DND-41 (cell line): ENCODE measurements around the gene DPM3.

Experiments
- CTCF ChIP-seq: IDR thresholded peaks from 2 replicates; pipeline ENCODE4 v1.5.1; 2012; ENCODE audit warnings: borderline replicate concordance, low read length, moderate library complexity, mild to moderate bottlenecking; ENCODE audit not compliant: poor library complexity, severe bottlenecking; ENCODE audit errors: extremely low read depth
- EZH2 ChIP-seq: IDR thresholded peaks from 3 replicates; pipeline ENCODE4 v1.6.1; 2012; ENCODE audit warnings: borderline replicate concordance, low read depth, mild to moderate bottlenecking, moderate library complexity, low read length, inconsistent platforms; ENCODE audit not compliant: severe bottlenecking

- no peak for TF ChIP-seq CTCF
- TF ChIP-seq EZH2 = no peak
Observed at GRCh38 chr1:155099331-155099730, 41.0 kb downstream of the DPM3 start.
